ENCODE measurements around the gene EML2. TPM values are rescaled to one million over a fixed set of nuclear protein-coding genes. Genes with fewer than 3 reads are reported as not detected.
A peak's percentile ranks its signal among the peaks of the same experiment; 100 is the strongest.

EML2 gene
- total and polyA plus RNA-seq, 10 of the 15 experiments (the other 5 are each of a cell fraction or from before 2014, with no cell fraction given): 1.6 to 64.0 (median 27.5) TPM

- TF ChIP-seq CBX3 (IDR thresholded peaks at IDR 0.05; ENCODE audit: borderline replicate concordance, low read depth): no peak
- TF ChIP-seq JUND (IDR thresholded peaks at IDR 0.05; ENCODE audit: low read depth, low read length): no peak
- no peak for TF ChIP-seq NFIC (IDR thresholded peaks at IDR 0.05; ENCODE audit: low read depth, low read length)
- TF ChIP-seq YY1 (IDR thresholded peaks at IDR 0.05; ENCODE audit: low read depth, low read length): peak; percentile 83
- peak; percentile 78 for TF ChIP-seq NBN (IDR thresholded peaks at IDR 0.05)
- TF ChIP-seq CHD1 (IDR thresholded peaks at IDR 0.05; ENCODE audit: low read depth, low read length): no peak
- no peak for TF ChIP-seq PAX8 (IDR thresholded peaks at IDR 0.05)
- TF ChIP-seq IKZF2 (IDR thresholded peaks at IDR 0.05): no peak
- no peak for TF ChIP-seq SIN3A (IDR thresholded peaks at IDR 0.05; ENCODE audit: low read depth, low read length)
- TF ChIP-seq NKRF (conservative IDR thresholded peaks at IDR 0.05): peak; percentile 46
- TF ChIP-seq CREM (IDR thresholded peaks at IDR 0.05; ENCODE audit: low read depth): no peak
- TF ChIP-seq POU2F2 (IDR thresholded peaks at IDR 0.05; ENCODE audit: borderline replicate concordance, low read depth, low read length): no peak
- TF ChIP-seq BACH1 (IDR thresholded peaks at IDR 0.05; ENCODE audit: borderline replicate concordance): peak; percentile 58
- 0 out of 2 replicates have a peak, but pooled peaks have one; percentile 14 for TF ChIP-seq MEF2A (IDR thresholded peaks at IDR 0.05; ENCODE audit: insufficient read depth, low read depth, low read length)
- TF ChIP-seq CHD4 (IDR thresholded peaks at IDR 0.05): no peak
- TF ChIP-seq RBBP5 (conservative IDR thresholded peaks at IDR 0.05): no peak
- TF ChIP-seq CTCF (IDR thresholded peaks at IDR 0.05 in 2 of 3, conservative IDR thresholded peaks at IDR 0.05 in 1 of 3; ENCODE audit: control insufficient read depth in 2 of 3, extremely low read depth in 1 of 3, insufficient read depth in 1 of 3, low read depth in 3 of 3, low read length in 3 of 3): peak; percentile 81 to 97 (median 93)
- 0 out of 2 replicates have a peak, but pooled peaks have one; percentile 26 for TF ChIP-seq MLLT1 (IDR thresholded peaks at IDR 0.05)
- 0 out of 2 replicates have a peak, but pooled peaks have one; percentile 13 for TF ChIP-seq MTA3 (IDR thresholded peaks at IDR 0.05; ENCODE audit: borderline replicate concordance, low read length)
- TF ChIP-seq ETV6 (conservative IDR thresholded peaks at IDR 0.05 in 1 of 2, IDR thresholded peaks at IDR 0.05 in 1 of 2; ENCODE audit: borderline replicate concordance in 1 of 2, low read depth in 1 of 2): no peak
- TF ChIP-seq HDAC2 (IDR thresholded peaks at IDR 0.05): no peak
- TF ChIP-seq EZH2 (IDR thresholded peaks at IDR 0.05; ENCODE audit: borderline replicate concordance, control insufficient read depth, low read depth, low read length): no peak
- TF ChIP-seq STAT1 (conservative IDR thresholded peaks at IDR 0.05): no peak
Observed at GRCh38 chr19:45681391-45682015, 42.3 kb upstream of the EML2 start (continued).

All from GM12878 (cell line).